Cardiac muscle cell (in vitro differentiated cells and primary cell): Measurements from ENCODE around the gene PPFIA2. TPM values are rescaled to one million over a fixed set of nuclear protein-coding genes. Genes with fewer than 3 reads are reported as not detected.

Experiments
- DNase-seq, 2 donors: peaks; one replicate each; pipeline versions ENCODE4 v3.0.0 to v3.0.0-alpha.2; 2010 to 2017; ENCODE audit warnings: low read depth in 1 of 2, low spot score in 1 of 2
- H3K27ac ChIP-seq: fragments of 200-600 bp; sonication (generic); 2 replicates; pipeline ENCODE4 v1.5.1; 2016
- H3K27me3 ChIP-seq: fragments of 200-600 bp; sonication (generic); 2 replicates; pipeline ENCODE4 v1.6.0; 2016; ENCODE audit warnings: control low read depth
- H3K36me3 ChIP-seq: fragments of 200-600 bp; sonication (generic); 2 replicates; pipeline ENCODE4 v1.5.1; 2016; ENCODE audit warnings: control low read depth
- H3K4me1 ChIP-seq: fragments of 200-600 bp; sonication (generic); 2 replicates; pipeline ENCODE4 v1.8.1; 2017; ENCODE audit warnings: low read depth, mild to moderate bottlenecking, mixed run types
- H3K4me3 ChIP-seq: fragments of 200-600 bp; sonication (generic); 2 replicates; pipeline ENCODE4 v1.5.1; 2016; ENCODE audit warnings: mild to moderate bottlenecking
- H3K9me3 ChIP-seq: fragments of 200-600 bp; sonication (generic); 2 replicates; pipeline ENCODE4 v1.5.1; 2017; ENCODE audit warnings: low read depth, mild to moderate bottlenecking, control low read depth
- polyA plus RNA-seq: library from polyadenylated mRNA; unstranded; fragments of >200 nt; fragmentation: Nextera tagmentation; extraction: Ambion mirVana; gene quantifications from 2 replicates; pipeline ENCODE4 v1.2.1, GENCODE V29; 2016
- total RNA-seq: library from RNA; depleted of rRNA; stranded (reverse); fragments of >200 nt; gene quantifications from 2 replicates; pipeline ENCODE4 v1.2.3, GENCODE V29; 2016
- TF ChIP-seq, protein P1 (sequence below): IDR thresholded peaks from 2 replicates; pipeline ENCODE4 v1.5.1; 2012; ENCODE audit warnings: low read depth, mild to moderate bottlenecking, low read length

Gene PPFIA2
- total and polyA plus RNA-seq, 2 experiments from 2014 or later: 17.1 to 53.5 TPM

DNA sequence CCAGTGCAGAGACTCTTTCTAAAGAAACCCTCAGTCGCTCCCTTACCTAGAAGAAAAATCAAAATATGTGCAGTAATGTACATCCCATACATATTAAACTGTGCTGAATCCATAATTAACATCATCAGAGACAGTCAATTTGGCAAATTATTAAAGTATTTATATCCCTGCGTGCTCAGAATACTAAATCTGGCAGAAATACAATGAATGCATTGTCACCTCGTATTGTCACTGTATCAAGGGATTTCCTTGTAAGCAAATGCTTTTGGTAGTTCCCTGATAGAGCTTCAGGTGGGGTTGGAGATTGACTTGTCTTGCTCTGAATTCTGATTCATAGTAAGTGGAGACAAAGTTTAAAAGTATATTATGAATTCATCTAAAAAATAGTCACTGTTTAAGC is 319.1 kb downstream of the PPFIA2 start:
- no peak for DNase-seq
- TF ChIP-seq, protein P1, sequence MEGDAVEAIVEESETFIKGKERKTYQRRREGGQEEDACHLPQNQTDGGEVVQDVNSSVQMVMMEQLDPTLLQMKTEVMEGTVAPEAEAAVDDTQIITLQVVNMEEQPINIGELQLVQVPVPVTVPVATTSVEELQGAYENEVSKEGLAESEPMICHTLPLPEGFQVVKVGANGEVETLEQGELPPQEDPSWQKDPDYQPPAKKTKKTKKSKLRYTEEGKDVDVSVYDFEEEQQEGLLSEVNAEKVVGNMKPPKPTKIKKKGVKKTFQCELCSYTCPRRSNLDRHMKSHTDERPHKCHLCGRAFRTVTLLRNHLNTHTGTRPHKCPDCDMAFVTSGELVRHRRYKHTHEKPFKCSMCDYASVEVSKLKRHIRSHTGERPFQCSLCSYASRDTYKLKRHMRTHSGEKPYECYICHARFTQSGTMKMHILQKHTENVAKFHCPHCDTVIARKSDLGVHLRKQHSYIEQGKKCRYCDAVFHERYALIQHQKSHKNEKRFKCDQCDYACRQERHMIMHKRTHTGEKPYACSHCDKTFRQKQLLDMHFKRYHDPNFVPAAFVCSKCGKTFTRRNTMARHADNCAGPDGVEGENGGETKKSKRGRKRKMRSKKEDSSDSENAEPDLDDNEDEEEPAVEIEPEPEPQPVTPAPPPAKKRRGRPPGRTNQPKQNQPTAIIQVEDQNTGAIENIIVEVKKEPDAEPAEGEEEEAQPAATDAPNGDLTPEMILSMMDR: no peak
- Histone ChIP-seq H3K4me3 (no peak overlapping the region), H3K27me3 (no peaks in the 10 kb centered on the region), H3K27ac (no peak overlapping the region), H3K9me3 (no peaks in the 10 kb centered on the region), H3K36me3 (no peaks in the 10 kb centered on the region), H3K4me1 (no peaks in the 10 kb centered on the region)

DNA sequence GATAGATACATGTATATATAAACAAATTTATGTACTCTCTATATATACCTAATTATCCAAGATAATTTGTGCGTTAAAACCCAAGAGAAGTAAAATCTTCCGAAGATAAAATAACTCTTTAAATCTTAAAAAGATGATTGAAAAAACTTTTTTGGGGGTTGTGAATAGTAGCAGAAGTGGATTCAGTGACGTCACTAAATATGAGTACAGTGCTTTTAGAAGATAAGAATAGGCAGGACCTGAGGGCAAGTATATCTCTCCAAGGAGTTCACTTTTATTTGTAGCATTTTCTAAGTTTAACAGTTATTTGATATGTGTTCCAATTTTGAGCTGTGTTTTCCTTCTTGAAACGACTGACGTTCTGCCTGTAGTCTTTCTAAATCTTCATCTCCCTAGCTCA is 319.8 kb downstream of the PPFIA2 start:
- TF ChIP-seq, protein P1: no peak
- DNase-seq: no peak
- no peaks in the 10 kb centered on the region for H3K9me3 ChIP-seq
- H3K27ac ChIP-seq: no peak overlapping the region
- no peak overlapping the region for H3K4me3 ChIP-seq
- H3K27me3 ChIP-seq: no peaks in the 10 kb centered on the region
- no peaks in the 10 kb centered on the region for H3K4me1 ChIP-seq
- H3K36me3 ChIP-seq: no peaks in the 10 kb centered on the region

DNA sequence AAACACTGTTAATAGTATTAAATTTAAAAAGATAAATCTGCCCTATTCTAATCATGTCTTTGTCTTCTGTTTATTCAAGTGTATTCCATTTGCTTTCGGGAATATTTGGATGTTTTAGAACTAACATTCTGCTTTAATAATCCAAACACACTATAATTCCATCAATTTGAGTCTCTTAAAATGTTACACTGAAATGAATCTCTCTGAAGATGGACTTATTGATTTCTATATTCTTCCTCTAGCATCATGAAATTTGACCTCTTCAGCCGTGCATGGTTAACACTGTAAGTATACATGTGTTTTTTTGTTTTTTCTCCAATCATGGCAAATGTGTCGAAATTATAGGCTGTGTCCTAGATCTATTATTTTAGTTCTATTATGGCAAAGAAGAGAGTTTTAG is 342.1 kb downstream of the PPFIA2 start:
- no peak overlapping the region for H3K4me3 ChIP-seq
- H3K27ac ChIP-seq: no peak overlapping the region
- DNase-seq: no peak
- TF ChIP-seq, protein P1: no peak
- H3K36me3 ChIP-seq: no peaks in the 10 kb centered on the region
- H3K27me3 ChIP-seq: no peaks in the 10 kb centered on the region
- H3K9me3 ChIP-seq: no peaks in the 10 kb centered on the region
- no peaks in the 10 kb centered on the region for H3K4me1 ChIP-seq

DNA sequence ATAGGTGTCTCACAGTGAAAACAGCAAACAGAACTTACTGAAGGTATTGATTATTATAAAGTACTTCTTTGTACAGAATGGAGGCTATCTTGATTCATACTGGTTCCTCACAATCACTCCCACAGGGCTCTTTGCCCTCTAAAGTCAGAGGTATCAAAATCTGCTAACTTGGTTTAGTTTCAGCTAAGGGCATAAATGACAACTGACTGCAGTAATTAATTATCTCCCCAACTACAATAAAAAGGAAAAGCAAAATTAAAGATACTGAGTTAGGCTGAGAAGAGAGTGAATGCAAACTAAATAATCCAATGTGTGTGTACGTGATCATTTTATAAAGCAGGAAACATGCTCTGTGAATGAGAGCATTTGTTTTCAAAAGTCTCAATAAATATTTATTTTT is 342.6 kb downstream of the PPFIA2 start:
- Histone ChIP-seq H3K4me3 (no peak overlapping the region), H3K4me1 (no peaks in the 10 kb centered on the region), H3K9me3 (no peaks in the 10 kb centered on the region), H3K27me3 (no peaks in the 10 kb centered on the region), H3K36me3 (no peaks in the 10 kb centered on the region), H3K27ac (no peak overlapping the region)
- no peak for DNase-seq
- TF ChIP-seq, protein P1: no peak

DNA sequence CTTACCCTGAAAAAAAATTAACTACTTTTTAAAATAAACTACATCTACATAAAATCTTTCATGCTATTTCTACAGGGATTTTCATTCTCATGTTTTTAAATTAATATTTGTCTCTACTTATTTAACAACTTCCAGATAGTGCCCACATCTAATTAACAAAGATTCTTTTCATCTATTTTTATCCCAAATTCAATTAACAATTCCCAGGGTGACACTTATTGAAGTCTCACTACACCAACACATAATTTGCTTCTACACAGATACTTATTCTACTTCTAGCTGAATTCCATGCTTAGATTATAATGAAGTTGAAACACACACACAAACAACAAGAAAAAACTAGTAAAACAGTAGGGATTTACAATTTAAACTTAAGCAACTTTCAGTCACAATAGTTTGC is 344.7 kb downstream of the PPFIA2 start:
- Histone ChIP-seq H3K9me3 (no peaks in the 10 kb centered on the region), H3K4me1 (no peaks in the 10 kb centered on the region), H3K27me3 (no peaks in the 10 kb centered on the region), H3K36me3 (no peaks in the 10 kb centered on the region), H3K4me3 (no peak overlapping the region), H3K27ac (no peak overlapping the region)
- no peak for DNase-seq
- TF ChIP-seq, protein P1: no peak

DNA sequence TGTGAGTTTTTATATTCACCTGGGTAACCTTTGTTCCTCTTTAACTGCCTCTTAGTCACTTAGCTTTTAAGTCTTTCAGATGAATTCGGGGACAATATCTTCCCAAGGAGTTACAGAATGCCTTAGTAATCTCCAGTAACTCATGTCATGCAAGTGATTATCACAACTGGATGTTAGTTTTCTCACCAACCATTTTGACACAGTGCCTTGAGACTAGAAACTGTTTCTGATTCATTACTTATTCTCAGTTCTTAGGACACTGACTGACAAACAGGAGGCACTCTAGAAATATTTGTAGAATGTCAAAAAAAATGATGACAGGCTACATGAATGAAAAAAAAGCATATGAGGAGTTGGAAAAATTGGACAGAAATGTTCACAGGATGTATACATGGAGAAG is 346.2 kb downstream of the PPFIA2 start:
- Histone ChIP-seq H3K27ac (no peak overlapping the region), H3K9me3 (no peaks in the 10 kb centered on the region), H3K27me3 (no peaks in the 10 kb centered on the region), H3K4me1 (no peaks in the 10 kb centered on the region), H3K36me3 (no peaks in the 10 kb centered on the region), H3K4me3 (no peak overlapping the region)
- no peak for DNase-seq
- TF ChIP-seq, protein P1: no peak
